NOMO-1 treated with DMSO at 0.1 percent for 48 hours (cell line): ENCODE results near the gene MAP1B.
"Not testable (repeated sequence)": the region's sequence is repeated elsewhere in the genome, so short reads cannot be mapped to it uniquely, and the experiment has no call there.

ENCODE experiments used
- DNase-seq: peaks from one replicate; lab custom pipeline; 2025; ENCODE audit not compliant: unreplicated experiment; lab: John Stamatoyannopoulos, UW

MAP1B gene

DNA sequence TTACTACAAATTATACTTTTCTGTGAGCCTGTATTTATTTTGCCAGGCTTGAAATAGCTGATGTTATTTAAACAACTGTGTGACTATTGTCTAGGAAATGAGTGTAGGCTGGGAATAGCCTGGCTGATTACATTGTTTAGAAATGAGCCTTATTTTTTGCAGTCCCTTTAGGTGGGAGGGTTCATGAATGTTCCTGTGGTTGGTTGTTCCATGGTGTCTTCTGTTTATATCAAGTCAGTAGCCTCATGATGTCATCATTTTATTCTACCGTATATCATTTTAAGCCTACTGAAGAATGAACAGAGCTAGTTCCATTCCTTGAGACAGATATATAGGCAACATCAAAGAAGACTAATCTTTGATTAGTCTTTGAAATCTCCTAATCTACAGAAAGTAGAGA is 53.1 kb downstream of the MAP1B start:
- DNase-seq: no peak

DNA sequence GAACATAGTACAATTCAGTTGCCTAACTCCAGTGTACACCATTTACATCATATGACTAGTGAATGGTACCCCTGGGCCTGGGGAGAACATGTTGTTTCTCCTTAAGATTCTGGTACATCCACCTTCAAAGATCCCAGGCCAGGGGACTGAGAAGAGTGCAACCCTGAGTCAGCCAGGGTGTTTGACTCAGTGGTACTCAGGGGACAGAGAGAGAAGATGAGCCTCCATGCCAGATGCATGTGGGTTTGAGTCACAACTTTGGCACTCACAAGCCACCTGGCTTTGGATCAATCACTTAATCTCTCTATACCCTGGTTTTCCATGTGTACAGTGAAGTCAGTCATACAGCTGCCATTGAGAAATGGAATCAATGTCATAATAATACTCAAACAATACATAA is 53.7 kb downstream of the MAP1B start:
- DNase-seq: no peak

DNA sequence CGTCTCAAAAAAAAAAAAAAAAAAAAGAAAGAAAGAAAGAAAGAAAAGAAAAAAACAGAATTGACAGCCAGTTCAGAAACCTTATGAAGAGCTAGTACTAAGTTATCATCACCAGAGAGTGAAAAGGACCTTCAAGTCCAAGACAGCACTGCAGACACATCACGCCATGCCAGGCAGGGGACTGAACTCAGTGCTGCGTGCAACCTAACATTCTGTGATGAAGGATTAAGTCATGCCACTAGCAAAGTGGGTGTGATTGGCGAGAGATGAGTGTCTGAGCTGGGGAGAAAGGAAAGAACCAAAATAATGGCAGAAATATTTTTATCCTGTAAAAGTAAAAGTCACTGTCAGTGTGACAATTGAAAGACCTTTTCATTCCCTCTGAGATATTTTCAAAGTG is 54.7 kb downstream of the MAP1B start:
- DNase-seq: no peak

DNA sequence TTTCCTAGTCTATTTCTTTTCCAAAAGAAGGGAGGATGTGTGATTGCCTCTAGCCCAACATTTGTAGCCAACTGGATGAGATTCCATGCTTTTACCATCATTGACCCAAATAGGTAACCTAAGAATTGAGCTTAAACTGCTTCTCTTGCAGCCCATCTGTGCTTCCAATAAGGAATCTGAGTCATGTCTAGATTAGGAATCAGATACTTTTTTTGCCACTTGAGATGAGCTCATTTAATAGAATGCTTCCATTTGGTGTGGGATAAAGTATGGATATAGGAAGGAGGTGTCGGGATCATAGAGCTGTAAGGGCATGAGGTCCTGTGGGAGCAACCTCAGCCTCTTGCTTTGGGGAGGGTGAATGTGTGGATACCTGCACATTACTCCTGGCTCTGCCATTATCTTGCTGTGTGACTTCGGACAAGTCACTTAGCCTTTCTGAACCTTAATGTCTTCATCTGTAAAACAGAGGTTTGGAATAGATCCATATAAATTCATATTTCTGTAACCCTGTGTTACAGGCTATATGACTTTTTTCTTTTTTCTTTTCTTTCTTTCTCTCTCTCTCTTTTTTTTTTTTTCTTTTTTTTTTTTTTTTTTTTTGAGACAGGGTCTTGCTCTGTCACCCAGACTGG is 56.2 kb downstream of the MAP1B start:
- no peak for DNase-seq

DNA sequence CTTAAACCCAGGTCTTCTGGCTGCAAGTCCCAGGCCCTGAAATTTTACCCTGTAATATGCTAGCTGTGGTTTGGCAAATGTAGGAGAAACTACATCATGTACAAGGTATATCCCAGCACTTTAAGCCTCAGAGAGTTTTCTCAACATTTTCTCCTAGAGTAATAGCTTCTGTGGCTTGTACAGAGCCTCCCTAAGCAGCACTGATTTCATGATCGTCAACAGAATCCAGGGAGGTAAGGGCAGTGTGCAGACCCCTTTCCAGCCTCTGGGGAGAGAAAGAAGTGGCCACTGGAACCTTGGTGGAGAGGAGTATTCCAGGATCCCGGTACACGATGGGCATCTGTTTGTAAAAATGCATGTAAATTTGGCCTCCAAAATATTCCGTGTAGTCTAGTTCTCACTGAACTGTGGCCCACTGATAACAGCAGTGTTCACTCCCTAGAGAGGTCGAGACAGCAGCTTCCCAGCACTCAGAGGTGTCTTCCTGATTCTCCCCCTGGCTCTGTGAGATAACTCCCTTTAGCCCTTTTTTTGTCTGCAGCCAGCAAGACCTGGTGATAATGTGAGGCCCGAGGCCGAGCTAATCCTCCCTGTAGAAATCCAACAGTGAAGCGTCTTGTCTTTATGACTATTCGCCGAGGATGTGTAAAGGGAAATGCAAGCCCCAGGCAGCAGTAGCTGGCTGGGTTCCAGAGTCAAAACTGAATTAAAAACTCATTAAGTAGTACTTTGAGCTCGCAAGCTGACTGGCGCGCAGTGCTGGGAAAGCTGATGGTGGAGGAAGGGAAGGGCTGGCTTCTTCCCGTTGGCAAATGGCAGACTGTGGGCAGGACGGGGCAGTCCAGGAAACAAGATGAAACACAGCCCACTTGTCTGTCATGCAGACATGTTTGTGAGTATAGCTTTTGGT is 59.0 kb downstream of the MAP1B start:
- no peak for DNase-seq

DNA sequence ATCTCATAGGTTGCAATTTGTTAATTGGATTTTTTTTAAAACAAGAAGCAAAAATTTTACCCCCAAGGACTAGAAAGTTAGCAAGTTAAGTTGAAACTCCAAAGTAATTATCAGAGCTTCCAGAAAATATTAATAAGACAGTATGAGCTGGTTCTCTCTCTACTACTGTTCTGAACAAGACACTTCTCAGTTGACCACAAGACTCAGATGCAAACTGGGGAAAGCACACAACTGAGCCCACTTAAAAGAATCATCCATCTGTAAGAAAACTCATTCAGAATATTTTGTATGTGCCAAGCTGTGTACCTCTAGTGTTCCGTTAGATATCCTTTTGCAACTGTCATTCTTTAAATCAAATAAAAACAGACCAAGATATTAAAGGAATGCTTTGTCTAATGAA is 60.0 kb downstream of the MAP1B start:
- no peak for DNase-seq

DNA sequence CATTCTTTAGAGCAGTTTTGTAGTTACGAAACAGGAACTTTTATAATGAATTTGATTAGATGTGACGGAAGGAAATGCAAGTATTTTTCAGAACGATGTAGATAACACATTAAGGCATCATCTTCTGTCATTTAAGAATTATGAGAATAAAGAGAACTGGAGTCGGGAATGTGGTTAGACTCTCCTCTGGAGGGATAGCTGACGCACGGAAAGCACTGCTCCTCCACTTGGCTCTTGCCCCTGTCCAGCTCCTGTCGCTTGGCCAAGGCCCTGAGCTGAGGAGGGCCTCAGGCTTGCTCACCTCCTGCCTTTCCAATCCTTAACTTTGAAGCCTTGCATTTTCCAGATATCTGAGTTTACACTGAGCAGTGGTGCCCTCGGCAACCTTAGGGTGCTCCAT is 60.5 kb downstream of the MAP1B start:
- DNase-seq: no peak

DNA sequence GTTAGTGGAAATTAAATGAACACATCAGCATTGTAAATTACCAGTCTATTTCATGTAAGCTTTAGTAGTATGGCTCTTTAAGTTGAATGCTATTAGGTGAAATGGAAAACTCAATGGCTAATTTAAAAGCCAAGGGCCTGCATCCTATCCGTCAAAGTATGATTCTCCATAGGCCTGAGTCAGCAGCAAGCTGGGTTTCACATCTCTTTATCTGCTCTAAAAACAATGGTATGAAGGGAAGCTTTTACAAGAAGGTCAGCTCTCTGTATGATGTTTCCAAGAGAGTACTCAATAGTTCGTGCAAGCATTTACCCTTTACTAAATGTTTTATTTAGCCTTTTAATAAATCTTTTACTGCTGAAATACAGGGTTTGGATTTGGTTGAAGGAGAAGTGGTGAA is 62.8 kb downstream of the MAP1B start:
- no peak for DNase-seq

DNA sequence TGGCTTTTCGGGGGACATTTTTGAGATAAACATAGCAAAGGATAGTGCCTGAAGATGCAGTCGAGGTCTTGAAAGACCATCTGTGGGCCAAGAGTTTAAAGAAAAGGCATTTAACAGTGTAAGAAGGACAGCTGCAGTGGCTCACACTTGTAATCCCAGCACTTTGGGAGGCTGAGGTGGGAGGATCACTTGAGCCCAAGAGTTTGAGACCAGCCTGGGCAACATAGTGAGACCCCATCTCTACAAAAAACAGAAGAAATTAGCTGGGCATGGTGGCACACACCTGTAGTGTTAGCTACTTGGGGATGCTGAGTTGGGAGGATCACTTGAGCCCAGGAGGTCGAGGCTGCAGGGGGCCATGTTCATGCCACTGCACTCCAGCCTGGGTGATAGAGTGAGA is 63.9 kb downstream of the MAP1B start:
- not testable (repeated sequence) for DNase-seq

DNA sequence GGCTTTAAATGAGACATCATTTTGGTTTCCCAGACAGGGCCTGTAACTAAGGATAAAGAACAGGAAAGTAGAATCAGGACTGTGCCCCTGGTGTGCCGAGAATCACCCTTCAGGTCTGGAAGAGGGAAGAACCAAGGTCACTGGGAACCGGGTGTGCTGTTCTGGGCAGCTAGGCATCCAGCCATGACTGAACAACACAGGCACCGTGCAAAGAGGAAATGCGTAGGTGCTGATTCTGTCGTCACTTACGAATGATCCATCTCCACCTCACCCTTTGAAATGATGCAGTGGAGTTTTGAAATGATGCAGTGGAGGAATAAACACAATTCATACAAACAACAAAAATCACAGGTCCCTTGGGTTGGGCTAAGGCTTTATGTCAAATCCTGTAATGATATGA is 64.4 kb downstream of the MAP1B start:
- no peak for DNase-seq

DNA sequence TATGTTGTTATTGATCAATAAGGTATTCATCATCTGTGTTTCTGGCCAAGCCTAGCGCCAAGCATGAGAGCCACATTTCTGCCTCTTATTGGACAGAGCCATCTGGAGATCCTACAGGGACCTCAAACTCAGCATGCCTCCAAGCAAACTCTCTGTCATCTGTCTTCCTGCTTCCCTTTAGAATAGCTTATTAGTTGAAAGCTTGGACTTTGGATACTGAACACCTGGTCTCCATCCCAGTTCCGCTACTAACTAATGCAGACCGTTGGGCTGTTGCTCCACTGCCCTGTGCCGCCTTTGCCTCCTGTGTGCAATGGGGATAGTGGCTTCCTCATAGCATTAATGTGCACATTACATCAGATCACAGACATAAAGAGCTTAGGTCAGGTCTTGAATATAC is 65.5 kb downstream of the MAP1B start:
- no peak for DNase-seq

DNA sequence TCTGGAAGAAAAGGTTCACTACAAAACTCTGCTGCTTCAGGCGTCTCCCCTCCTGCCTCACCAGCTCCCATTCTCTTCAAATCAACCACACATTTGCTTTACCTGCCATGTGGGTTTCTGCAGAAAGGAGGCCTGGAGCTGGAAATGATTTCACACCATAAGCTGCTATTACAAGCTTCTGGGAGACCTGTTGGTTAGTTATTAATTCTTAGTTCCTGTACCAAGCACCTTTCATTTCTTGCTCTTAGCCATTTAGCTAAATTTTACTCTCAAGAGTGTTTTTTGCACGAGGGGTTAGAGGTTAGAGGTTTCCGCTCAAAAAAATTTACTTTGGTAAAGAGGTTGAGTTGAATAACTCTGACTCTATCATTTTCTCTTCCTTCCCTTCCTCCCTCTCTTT is 70.3 kb downstream of the MAP1B start:
- no peak for DNase-seq

DNA sequence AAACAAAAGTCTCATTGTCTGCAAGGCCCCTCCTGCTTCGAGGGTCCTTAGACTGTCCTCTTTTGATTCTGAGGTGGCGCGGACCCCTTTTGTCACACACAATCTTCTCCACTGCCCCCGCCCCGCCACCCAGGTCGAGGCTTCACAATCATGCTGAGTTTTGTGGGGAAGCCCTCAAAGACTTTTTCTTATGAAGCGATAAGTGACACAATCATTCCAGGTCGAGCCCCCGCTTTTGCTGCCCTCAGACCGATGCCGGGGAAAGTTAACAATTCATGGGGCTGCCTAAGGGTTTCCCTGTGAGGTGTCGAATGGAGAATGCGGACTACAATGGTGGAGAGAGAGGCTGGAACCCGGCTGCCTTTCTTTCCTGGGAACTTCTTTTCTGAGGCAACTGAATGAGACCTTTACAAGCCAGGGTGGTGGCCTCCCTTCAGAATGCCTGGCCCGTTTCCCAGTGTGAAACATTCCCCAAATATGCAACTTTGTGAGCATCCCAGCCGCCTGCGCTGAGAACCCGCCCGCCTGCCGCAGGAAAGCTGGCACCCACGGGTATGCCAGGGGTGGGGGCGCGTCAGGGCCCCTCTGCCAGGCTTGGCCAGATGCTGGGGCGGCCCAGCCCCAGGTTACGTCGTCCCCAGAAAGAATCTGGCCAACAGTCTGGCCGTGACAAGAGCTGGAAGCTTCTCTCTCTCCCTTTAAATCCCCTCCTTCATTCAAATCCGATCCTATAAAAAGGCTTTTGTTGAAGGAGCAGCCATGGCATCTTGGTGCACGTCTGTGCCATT is 71.9 kb downstream of the MAP1B start:
- no peak for DNase-seq

DNA sequence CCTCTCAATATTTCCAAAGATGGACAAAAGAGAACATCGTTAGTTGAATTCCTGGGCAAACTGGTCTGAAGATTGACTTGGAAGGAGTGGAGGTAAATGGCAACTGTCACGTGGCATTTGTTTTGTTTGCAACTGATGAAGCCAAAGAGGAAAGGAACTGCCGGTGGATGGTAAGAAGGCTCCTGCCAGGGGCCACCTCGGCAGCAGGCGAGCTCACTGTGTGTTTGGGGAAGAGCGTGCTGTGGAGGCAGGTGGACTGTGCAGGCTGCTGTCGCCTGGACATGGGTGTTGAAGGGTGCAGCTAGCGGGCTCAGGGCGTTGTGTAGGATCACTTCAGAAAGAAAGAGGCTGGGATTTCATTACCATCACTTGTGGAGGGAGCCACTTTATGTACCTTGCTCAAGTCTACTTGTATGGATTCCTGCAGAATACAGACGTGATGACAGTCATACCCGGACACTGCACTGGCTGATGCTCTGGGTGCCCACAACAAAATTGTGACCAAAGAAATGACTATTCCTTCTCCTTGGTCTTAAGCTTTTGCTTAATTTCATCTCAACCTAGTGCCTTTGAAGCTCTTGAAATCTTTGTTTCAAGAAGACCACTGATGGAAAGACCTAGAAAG is 72.7 kb downstream of the MAP1B start:
- DNase-seq: no peak

DNA sequence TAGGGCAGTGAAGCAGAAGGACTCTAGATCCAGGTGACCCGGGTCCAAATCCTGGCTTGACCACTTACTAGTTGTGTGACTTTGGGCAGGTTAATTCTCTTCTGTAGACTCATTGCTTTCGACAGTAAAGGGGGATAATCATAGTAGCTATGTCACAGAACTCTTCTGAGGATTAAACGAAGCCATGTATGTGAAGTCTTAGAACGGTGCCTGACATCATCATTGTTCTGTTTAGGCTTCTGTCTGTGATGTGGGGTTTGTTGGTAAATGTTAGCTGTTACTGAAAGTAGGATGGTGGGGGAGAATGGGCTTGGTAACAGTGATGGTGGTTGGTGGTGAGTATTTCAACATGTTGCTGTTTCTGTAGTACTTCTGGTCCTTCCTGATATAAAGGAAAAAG is 73.7 kb downstream of the MAP1B start:
- DNase-seq: no peak

DNA sequence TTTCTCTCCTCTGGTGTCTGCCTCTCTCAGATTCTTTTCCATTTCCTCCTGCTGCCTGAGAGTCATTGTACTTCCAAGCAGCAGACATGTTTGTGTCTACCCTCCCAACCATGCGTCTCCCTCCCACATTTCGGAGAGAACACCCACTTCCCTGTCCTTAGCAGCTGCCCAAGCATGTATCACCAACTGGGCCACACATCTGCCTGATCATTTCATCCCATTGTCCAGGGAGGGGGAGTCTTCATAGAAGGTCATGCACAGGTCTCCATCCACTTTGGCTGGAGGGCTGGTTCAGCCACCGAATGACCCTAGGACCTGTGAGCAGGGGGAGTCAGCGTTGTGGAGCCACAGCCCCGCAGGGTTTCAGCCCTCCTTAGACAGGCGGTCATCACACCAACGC is 75.4 kb downstream of the MAP1B start:
- DNase-seq: no peak

DNA sequence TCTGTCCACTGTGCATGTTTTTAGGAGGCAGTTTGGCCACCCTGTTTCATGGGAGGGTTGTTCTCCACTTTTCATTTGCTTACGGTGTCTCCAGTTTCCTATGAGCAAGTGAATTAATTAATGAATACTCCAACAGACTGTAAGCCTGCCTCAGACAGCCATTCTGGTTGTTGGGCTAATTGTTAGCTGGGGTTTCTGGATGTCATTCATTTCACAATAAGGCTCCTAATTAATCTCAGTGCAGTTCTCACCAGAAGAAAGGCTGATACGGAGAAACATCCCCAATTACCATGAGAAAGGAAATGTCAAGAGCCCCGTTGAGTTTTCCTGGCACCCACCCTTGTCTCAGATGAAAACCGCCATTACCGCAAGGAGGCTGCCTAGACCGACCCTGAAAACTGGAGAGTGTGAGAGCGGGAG is 75.8 kb downstream of the MAP1B start:
- DNase-seq: no peak

DNA sequence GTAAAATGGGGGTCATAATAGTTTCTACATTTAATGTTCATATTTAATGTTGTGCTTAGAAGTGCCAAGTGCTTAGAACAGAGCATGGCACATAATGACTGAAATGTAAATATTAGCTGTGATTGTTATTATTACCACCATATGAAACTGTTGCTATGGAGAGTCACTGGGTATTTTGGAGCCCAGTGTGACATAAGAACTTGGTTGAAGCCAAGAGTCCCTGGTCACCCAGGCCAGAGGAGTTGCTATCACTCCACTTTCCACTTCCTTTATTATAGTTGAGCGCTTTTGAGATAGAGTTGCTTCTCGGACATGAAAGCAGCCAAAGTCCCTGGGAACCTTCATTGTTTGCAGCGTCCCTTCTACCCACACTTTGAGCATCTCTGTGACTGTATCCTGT is 77.1 kb downstream of the MAP1B start:
- DNase-seq: no peak

DNA sequence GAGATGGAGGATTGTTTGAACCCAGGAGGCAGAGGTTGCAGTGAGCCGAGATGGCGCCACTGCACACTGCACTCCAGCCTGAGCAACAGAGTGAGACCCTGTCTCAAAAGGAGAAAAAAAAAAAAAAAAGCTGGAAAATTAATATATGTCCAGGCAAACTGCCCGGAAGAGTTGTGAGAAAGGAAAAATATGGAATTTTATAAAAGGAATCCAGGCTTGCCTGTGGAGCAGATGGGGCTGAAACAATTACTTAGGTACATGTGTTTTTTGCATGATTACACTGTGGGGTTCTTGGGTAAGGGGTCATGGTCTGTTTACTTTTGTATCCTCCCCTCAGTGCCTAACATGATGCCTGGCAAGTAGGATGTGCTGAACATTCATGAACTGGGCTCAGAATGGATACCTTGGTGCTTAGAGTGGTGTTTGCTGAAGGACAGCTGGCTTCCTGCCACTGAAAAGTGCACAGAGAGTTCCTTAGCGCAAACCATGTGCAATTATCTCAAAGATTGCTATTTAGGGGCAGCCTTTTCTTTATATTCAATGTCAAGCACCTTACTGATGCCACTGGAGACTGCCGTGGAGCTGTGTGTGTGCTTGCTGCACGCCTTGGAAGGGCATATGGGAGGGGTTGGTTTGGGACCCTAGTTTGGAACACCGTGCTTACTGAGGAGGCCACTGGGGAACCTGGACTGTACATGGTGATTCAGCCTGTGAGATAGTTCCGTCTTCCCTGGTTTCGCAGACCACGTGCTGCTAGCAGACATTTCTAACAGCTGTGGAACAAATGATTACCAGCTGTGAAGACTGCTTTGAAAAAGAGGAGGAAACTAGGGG is 78.4 kb downstream of the MAP1B start:
- no peak for DNase-seq

DNA sequence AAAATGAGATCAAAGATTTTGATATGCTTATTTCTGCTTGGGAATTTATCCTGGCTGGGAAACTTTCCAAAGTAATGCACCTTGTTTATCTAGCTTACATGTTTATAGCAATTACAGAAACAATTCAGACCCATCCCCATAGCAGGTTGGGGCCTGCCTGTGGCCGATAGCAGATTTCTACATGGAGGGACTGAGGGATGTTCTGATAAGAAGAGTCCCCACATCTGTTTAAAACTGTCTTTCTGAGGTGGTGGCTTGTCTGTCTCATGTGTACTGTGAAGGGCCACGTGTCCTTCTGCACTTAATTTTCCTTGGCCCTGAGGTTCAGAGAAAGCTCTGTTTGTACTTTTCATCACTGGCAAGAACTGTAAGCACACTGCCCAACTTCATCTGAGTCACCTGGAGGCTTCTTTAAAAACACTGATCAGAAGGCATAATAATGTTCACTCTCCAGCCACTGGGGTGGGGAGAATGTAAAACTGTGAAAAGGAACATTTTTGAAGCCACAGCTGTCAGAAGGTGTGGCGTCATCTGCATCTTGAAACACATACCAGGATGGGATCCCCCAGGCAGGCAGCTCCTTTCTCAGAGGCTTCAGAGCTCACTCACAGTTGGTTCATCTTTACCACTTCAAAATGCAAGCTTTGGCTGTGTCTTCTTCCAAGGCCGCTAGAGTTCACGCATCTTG is 80.3 kb downstream of the MAP1B start:
- DNase-seq: no peak
